Thoracic aorta (tissue), 2 donors: ENCODE results near the gene GDAP1L1. TPM values are rescaled to one million over a fixed set of nuclear protein-coding genes. Genes with fewer than 3 reads are reported as not detected.
A peak's percentile ranks its signal among the peaks of the same experiment; 100 is the strongest.

Experiments
- ATAC-seq: fragments of 150-250 bp; one replicate; pipeline ENCODE4 v1.8.0; 2017; ENCODE audit warnings: low read depth; ENCODE audit not compliant: insufficient number of reproducible peaks, low FRiP score
- DNase-seq: peaks from one replicate; pipeline ENCODE4 v3.0.0-alpha.2; 2020; ENCODE audit warnings: low spot score
- H3K27ac ChIP-seq, 2 donors: fragments of 200-600 bp; sonication (generic); 1 replicate in 1 of 2; 2 replicates in 1 of 2; pipeline ENCODE4 v1.5.1; 2016; ENCODE audit warnings: mild to moderate bottlenecking in 2 of 2, moderate library complexity in 2 of 2
- H3K27me3 ChIP-seq: fragments of 200-600 bp; sonication (generic); replicated peaks from 2 replicates; pipeline ENCODE4 v1.6.0; 2016; ENCODE audit warnings: mild to moderate bottlenecking; ENCODE audit not compliant: insufficient read depth
- H3K36me3 ChIP-seq: fragments of 200-600 bp; sonication (generic); one replicate; pipeline ENCODE4 v1.5.1; 2016
- H3K4me1 ChIP-seq, 2 donors: fragments of 200-600 bp; sonication (generic); 1 replicate in 1 of 2; 2 replicates in 1 of 2; pipeline versions ENCODE4 v1.5.1 to v1.6.0; 2016; ENCODE audit warnings: low read depth in 2 of 2, mild to moderate bottlenecking in 1 of 2; ENCODE audit not compliant: control insufficient read depth in 1 of 2
- H3K4me3 ChIP-seq: fragments of 200-600 bp; sonication (generic); 2 replicates; pipeline ENCODE4 v1.5.1; 2016; ENCODE audit warnings: mild to moderate bottlenecking
- H3K9me3 ChIP-seq: fragments of 200-600 bp; sonication (generic); 2 replicates; pipeline ENCODE4 v1.5.1; 2016
- CTCF ChIP-seq: fragments of 200-600 bp; sonication (generic); IDR thresholded peaks from one replicate; pipeline ENCODE4 v1.5.1; 2019; ENCODE audit warnings: antibody characterized with exemption
- total RNA-seq, 2 donors: library from RNA; depleted of rRNA; stranded (reverse); fragments of >200 nt; gene quantifications; one replicate each; pipeline versions ENCODE4 v1.1.0 to v1.2.3, GENCODE V29; 2016

Gene GDAP1L1
- total RNA-seq, 2 donors from 2014 or later: not detected

GRCh38 chr20:44208165-44208564 is 38.9 kb upstream of the GDAP1L1 start:
- DNase-seq: no peak
- Histone ChIP-seq H3K9me3 (no peaks in the 10 kb centered on the region), H3K27me3 (no peaks in the 10 kb centered on the region), H3K27ac (peak overlapping the region; percentile 30 to 98), H3K4me3 (peak overlapping the region; percentile 93), H3K36me3 (peaks cover 12% of the 10 kb centered on the region), H3K4me1 (peaks cover 39 to 69% of the 10 kb centered on the region in 2 donors)
- TF ChIP-seq CTCF: no peak
- ATAC-seq: no peak

GRCh38 chr20:44208770-44209169 is 38.3 kb upstream of the GDAP1L1 start:
- ATAC-seq (no peak), DNase-seq (no peak)
- Histone ChIP-seq H3K27me3 (no peaks in the 10 kb centered on the region), H3K27ac (peak overlapping the region; percentile 30 to 98), H3K9me3 (no peaks in the 10 kb centered on the region), H3K4me3 (peak overlapping the region; percentile 93), H3K4me1 (peaks cover 33 to 63% of the 10 kb centered on the region in 2 donors), H3K36me3 (peaks cover 12% of the 10 kb centered on the region)
- TF ChIP-seq CTCF: no peak

- no peak for TF ChIP-seq CTCF
- ATAC-seq (peak; percentile 1), DNase-seq (no peak)
- H3K9me3 ChIP-seq: no peaks in the 10 kb centered on the region
- H3K36me3 ChIP-seq: peaks cover 12% of the 10 kb centered on the region
- H3K27me3 ChIP-seq: no peaks in the 10 kb centered on the region
- peaks cover 26 to 53% of the 10 kb centered on the region in 2 donors for H3K4me1 ChIP-seq
- peak overlapping the region; percentile 93 for H3K4me3 ChIP-seq
- H3K27ac ChIP-seq: peak overlapping the region; percentile 98
Observed at GRCh38 chr20:44209686-44210405, 37.3 kb upstream of the GDAP1L1 start.

- ATAC-seq (peak; percentile 93), DNase-seq (peak; percentile 87)
- peak within 1 kb of the TSS; percentile 98 for H3K27ac ChIP-seq
- peak within 1 kb of the TSS; percentile 93 for H3K4me3 ChIP-seq
- H3K9me3 ChIP-seq: no peaks in the 10 kb centered on the region
- H3K27me3 ChIP-seq: no peaks in the 10 kb centered on the region
- H3K4me1 ChIP-seq: peaks cover 24 to 53% of the 10 kb centered on the region in 2 donors
- peaks cover 8% of the 10 kb centered on the region for H3K36me3 ChIP-seq
- no peak for TF ChIP-seq CTCF
Observed at GRCh38 chr20:44210406-44211176, 36.5 kb upstream of the GDAP1L1 start, which contains the start of gene OSER1. Gene OSER1 (minus strand): TSS chr20:44210771. CDS start chr20:44206957, 3,814 bp downstream.
